Thoracic aorta (tissue), 2 donors: ENCODE data around the gene WNK3. TPM values are rescaled to one million over a fixed set of nuclear protein-coding genes. Genes with fewer than 3 reads are reported as not detected.

Experiments used
- ATAC-seq: fragments of 150-250 bp; one replicate; pipeline ENCODE4 v1.8.0; 2017; ENCODE audit warnings: low read depth; ENCODE audit not compliant: insufficient number of reproducible peaks, low FRiP score
- DNase-seq: peaks from one replicate; pipeline ENCODE4 v3.0.0-alpha.2; 2020; ENCODE audit warnings: low spot score
- H3K27ac ChIP-seq, 2 donors: fragments of 200-600 bp; sonication (generic); 1 replicate in 1 of 2; 2 replicates in 1 of 2; pipeline ENCODE4 v1.5.1; 2016; ENCODE audit warnings: mild to moderate bottlenecking in 2 of 2, moderate library complexity in 2 of 2
- H3K27me3 ChIP-seq: fragments of 200-600 bp; sonication (generic); replicated peaks from 2 replicates; pipeline ENCODE4 v1.6.0; 2016; ENCODE audit warnings: mild to moderate bottlenecking; ENCODE audit not compliant: insufficient read depth
- H3K36me3 ChIP-seq: fragments of 200-600 bp; sonication (generic); one replicate; pipeline ENCODE4 v1.5.1; 2016
- H3K4me1 ChIP-seq, 2 donors: fragments of 200-600 bp; sonication (generic); 1 replicate in 1 of 2; 2 replicates in 1 of 2; pipeline versions ENCODE4 v1.5.1 to v1.6.0; 2016; ENCODE audit warnings: low read depth in 2 of 2, mild to moderate bottlenecking in 1 of 2; ENCODE audit not compliant: control insufficient read depth in 1 of 2
- H3K4me3 ChIP-seq: fragments of 200-600 bp; sonication (generic); 2 replicates; pipeline ENCODE4 v1.5.1; 2016; ENCODE audit warnings: mild to moderate bottlenecking
- H3K9me3 ChIP-seq: fragments of 200-600 bp; sonication (generic); 2 replicates; pipeline ENCODE4 v1.5.1; 2016
- total RNA-seq, 2 donors: library from RNA; depleted of rRNA; stranded (reverse); fragments of >200 nt; gene quantifications; one replicate each; pipeline versions ENCODE4 v1.1.0 to v1.2.3, GENCODE V29; 2016
- TF ChIP-seq, protein P1 (sequence below): fragments of 200-600 bp; sonication (generic); IDR thresholded peaks from one replicate; pipeline ENCODE4 v1.5.1; 2019; ENCODE audit warnings: antibody characterized with exemption

The WNK3 gene
- total RNA-seq, 2 donors from 2014 or later: 2.8 to 3.7 TPM

DNA sequence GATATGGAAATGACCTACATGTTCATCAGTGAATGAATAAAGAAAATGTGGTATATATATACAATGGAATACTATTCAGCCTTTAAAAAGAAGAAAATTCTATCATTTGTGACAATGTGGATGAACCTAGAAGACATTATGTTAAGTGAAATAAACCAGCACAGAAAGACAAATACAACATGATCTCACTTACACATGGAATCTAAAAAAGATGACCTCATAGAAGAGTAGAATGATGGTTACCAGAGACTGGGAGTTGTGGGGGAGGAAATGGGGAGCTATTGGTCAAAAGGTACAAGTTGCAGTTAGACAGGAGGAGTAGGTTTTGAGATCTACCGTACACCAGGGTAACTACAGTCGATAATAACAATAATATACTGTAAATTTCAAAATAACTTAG lies 51.5 kb downstream of the WNK3 start:
- Histone ChIP-seq H3K4me3 (no peak overlapping the region), H3K27ac (no peak overlapping the region), H3K27me3 (no peaks in the 10 kb centered on the region), H3K4me1 (no peaks in the 10 kb centered on the region), H3K36me3 (no peaks in the 10 kb centered on the region), H3K9me3 (no peaks in the 10 kb centered on the region)
- no peak for DNase-seq
- no peak for ATAC-seq
- TF ChIP-seq, protein P1, sequence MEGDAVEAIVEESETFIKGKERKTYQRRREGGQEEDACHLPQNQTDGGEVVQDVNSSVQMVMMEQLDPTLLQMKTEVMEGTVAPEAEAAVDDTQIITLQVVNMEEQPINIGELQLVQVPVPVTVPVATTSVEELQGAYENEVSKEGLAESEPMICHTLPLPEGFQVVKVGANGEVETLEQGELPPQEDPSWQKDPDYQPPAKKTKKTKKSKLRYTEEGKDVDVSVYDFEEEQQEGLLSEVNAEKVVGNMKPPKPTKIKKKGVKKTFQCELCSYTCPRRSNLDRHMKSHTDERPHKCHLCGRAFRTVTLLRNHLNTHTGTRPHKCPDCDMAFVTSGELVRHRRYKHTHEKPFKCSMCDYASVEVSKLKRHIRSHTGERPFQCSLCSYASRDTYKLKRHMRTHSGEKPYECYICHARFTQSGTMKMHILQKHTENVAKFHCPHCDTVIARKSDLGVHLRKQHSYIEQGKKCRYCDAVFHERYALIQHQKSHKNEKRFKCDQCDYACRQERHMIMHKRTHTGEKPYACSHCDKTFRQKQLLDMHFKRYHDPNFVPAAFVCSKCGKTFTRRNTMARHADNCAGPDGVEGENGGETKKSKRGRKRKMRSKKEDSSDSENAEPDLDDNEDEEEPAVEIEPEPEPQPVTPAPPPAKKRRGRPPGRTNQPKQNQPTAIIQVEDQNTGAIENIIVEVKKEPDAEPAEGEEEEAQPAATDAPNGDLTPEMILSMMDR: no peak

DNA sequence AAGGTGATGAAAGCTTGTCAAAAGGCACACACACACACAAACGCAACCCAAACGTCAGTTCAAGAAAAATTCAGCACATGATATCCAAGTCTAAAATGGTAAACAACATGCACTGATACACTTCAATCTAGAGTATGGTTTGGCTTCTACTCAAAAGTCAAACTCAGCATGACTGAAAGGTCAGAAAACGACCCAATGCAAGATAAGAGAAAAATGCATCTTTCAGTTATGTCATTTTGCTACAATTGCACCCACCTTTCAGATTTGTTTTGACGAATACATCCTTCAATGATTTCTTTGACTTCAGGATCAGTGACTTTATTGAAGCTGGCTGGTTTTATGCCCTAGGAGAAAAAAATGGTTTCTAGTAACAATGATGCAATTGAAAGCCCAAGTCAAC lies 56.3 kb downstream of the WNK3 start:
- no peak for ATAC-seq
- H3K27ac ChIP-seq: no peak overlapping the region
- no peak for DNase-seq
- no peak overlapping the region for H3K4me3 ChIP-seq
- H3K27me3 ChIP-seq: no peaks in the 10 kb centered on the region
- H3K4me1 ChIP-seq: no peaks in the 10 kb centered on the region
- no peaks in the 10 kb centered on the region for H3K9me3 ChIP-seq
- TF ChIP-seq, protein P1: no peak
- H3K36me3 ChIP-seq: no peaks in the 10 kb centered on the region

DNA sequence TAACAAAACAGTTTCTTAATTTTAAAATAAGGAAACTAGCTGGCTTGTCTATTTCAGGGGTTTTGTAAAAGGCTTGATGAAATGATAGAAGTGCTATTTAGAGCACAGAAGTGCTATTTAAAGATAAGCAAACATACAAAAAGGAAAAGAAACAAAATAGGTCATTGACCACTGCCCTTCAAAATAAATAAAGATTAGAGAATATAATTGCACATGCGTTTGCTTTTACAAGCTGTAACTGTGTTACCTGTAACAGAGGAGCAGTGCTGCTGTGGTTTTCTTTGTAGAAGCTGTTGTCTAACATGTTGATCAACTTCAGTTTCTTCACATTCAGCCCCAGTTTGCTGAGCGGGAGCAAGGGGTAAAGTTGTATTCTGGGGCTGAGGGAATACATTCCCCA lies 63.5 kb downstream of the WNK3 start:
- ATAC-seq (no peak), DNase-seq (no peak)
- Histone ChIP-seq H3K27ac (no peak overlapping the region), H3K36me3 (no peaks in the 10 kb centered on the region), H3K27me3 (no peaks in the 10 kb centered on the region), H3K9me3 (no peaks in the 10 kb centered on the region), H3K4me1 (no peaks in the 10 kb centered on the region), H3K4me3 (no peak overlapping the region)
- TF ChIP-seq, protein P1: no peak

DNA sequence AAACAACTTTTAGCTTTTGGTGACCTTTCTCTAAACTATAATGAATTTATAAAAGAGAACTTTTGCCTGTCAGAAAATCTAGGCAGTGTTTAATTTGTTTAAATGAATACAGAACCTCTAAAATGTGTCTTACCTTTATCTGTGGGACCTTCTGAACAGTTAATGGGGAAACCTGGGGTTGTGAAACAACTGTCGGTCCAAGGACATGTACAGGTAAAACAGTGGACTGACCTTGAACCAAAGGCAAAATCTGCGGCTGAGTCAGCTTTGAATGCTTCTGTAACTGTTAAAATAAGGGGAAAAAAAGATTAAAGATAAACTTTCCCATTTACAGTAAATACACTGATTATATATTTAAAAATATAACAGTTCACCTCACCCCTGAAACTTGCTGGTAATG lies 65.1 kb downstream of the WNK3 start:
- ATAC-seq: no peak
- H3K9me3 ChIP-seq: no peaks in the 10 kb centered on the region
- H3K4me1 ChIP-seq: no peaks in the 10 kb centered on the region
- no peak overlapping the region for H3K27ac ChIP-seq
- H3K36me3 ChIP-seq: no peaks in the 10 kb centered on the region
- no peak for DNase-seq
- no peak overlapping the region for H3K4me3 ChIP-seq
- TF ChIP-seq, protein P1: no peak
- H3K27me3 ChIP-seq: no peaks in the 10 kb centered on the region

DNA sequence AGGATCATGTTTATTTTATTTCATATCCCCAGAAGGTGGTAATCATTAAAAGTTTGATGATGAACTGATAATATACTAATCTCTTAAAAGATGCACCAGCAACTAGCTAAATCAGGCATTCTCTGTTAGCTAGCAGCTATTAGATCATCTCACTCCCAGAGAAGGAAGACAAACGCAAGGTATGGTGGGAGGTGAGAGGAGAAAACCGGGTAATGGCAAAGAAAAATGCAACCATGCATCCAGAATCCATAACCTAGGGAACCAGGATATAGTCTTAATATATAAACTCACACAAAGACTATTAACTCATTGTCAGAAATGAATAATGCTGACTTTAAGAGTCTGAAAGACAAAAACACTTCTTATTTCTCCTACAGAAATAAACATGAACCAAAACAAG lies 66.1 kb downstream of the WNK3 start:
- TF ChIP-seq, protein P1: no peak
- ATAC-seq: no peak
- no peaks in the 10 kb centered on the region for H3K36me3 ChIP-seq
- no peak for DNase-seq
- H3K4me3 ChIP-seq: no peak overlapping the region
- H3K9me3 ChIP-seq: no peaks in the 10 kb centered on the region
- no peaks in the 10 kb centered on the region for H3K4me1 ChIP-seq
- no peaks in the 10 kb centered on the region for H3K27me3 ChIP-seq
- no peak overlapping the region for H3K27ac ChIP-seq
